Chondrocyte (in vitro differentiated cells): ENCODE measurements around the gene ALOXE3. TPM values are rescaled to one million over a fixed set of nuclear protein-coding genes. Genes with fewer than 3 reads are reported as not detected.
A peak's percentile ranks its signal among the peaks of the same experiment; 100 is the strongest.

Source experiments
- DNase-seq: peaks from one replicate; pipeline ENCODE4 v3.0.0; 2021; ENCODE audit warnings: mixed read lengths, low spot score
- H3K27ac Mint-ChIP-seq: one replicate; pipeline ENCODE4 v1.8.0; 2021; ENCODE audit warnings: mild to moderate bottlenecking, moderate library complexity, mixed read lengths; ENCODE audit not compliant: unreplicated experiment
- H3K27me3 Mint-ChIP-seq: 2 replicates; pipeline ENCODE4 v1.8.0; 2021; ENCODE audit warnings: low read depth, mixed read lengths
- H3K36me3 Mint-ChIP-seq: 2 replicates; pipeline ENCODE4 v1.8.0; 2021; ENCODE audit warnings: low read depth, mixed read lengths
- H3K4me1 Mint-ChIP-seq: 2 replicates; pipeline ENCODE4 v1.8.0; 2021; ENCODE audit warnings: low read depth, mild to moderate bottlenecking, mixed read lengths
- H3K4me3 Mint-ChIP-seq: one replicate; pipeline ENCODE4 v1.8.0; 2021; ENCODE audit warnings: mild to moderate bottlenecking, moderate library complexity, mixed read lengths; ENCODE audit not compliant: unreplicated experiment
- H3K9me3 Mint-ChIP-seq: 2 replicates; pipeline ENCODE4 v1.8.0; 2021; ENCODE audit warnings: low read depth, mixed read lengths
- total RNA-seq: library from RNA; stranded (reverse); gene quantifications from 3 replicates; pipeline ENCODE4 v1.2.1, GENCODE V29; 2021
- TF ChIP-seq, protein P1 (sequence below): fragments of 200-600 bp; sonication (generic); IDR thresholded peaks from 2 replicates; pipeline ENCODE4 v1.5.0; 2021; ENCODE audit warnings: antibody characterized with exemption, mild to moderate bottlenecking, moderate library complexity

Gene ALOXE3
- total RNA-seq, 1 donor from 2014 or later: 0.12 TPM

DNA sequence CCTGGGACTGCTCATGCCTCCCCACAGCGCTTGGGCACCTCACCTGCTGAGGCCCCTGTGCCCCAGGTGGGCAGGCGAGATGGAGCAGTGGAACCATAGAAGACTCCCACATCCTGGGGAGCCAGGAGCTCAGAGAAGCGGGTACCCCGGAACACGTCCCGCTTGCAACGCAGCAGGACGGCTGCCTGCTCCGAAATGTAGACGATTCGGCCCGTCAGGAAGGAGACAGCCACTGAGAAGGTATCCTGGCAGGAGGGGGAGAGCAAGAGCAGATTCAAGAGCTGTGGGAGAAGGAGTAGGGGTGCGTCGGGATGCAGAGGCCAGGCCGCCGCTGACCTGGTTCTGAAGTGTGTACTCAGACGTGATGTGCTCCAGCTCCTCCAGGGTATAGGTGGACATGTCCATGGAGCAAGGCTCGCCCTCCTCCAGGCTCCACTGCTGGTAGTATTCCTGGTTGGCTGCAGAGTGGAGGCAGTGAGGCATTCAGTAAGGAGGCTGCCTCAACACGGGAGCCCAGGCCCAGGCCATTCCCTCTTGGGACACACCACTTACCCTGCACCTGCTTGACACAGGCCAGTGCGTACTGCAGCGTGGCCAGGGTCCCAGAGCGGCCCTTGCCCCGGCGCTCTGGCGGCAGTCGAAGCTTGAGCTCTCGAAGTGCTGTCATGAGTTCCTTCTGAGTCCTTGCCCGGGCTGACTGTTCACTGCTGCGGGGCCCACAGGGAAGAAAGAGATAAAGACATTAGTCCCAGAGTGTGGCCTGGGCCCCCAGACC is 31.3 kb upstream of the ALOXE3 start:
- peaks cover 35% of the 10 kb centered on the region for H3K4me1 Mint-ChIP-seq
- no peaks in the 10 kb centered on the region for H3K9me3 Mint-ChIP-seq
- no peak for DNase-seq
- TF ChIP-seq, protein P1, sequence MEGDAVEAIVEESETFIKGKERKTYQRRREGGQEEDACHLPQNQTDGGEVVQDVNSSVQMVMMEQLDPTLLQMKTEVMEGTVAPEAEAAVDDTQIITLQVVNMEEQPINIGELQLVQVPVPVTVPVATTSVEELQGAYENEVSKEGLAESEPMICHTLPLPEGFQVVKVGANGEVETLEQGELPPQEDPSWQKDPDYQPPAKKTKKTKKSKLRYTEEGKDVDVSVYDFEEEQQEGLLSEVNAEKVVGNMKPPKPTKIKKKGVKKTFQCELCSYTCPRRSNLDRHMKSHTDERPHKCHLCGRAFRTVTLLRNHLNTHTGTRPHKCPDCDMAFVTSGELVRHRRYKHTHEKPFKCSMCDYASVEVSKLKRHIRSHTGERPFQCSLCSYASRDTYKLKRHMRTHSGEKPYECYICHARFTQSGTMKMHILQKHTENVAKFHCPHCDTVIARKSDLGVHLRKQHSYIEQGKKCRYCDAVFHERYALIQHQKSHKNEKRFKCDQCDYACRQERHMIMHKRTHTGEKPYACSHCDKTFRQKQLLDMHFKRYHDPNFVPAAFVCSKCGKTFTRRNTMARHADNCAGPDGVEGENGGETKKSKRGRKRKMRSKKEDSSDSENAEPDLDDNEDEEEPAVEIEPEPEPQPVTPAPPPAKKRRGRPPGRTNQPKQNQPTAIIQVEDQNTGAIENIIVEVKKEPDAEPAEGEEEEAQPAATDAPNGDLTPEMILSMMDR: no peak
- H3K27ac Mint-ChIP-seq: peak overlapping the region; percentile 22
- H3K27me3 Mint-ChIP-seq: no peaks in the 10 kb centered on the region
- H3K36me3 Mint-ChIP-seq: peaks cover 32% of the 10 kb centered on the region
- H3K4me3 Mint-ChIP-seq: peak overlapping the region; percentile 33

- peaks cover 28% of the 10 kb centered on the region for H3K4me1 Mint-ChIP-seq
- DNase-seq: no peak
- peaks cover 38% of the 10 kb centered on the region for H3K36me3 Mint-ChIP-seq
- H3K27me3 Mint-ChIP-seq: no peaks in the 10 kb centered on the region
- no peaks in the 10 kb centered on the region for H3K9me3 Mint-ChIP-seq
- TF ChIP-seq, protein P1: no peak
- peak overlapping the region; percentile 27 for H3K27ac Mint-ChIP-seq
- no peak overlapping the region for H3K4me3 Mint-ChIP-seq
These were observed 30.2 kb upstream of the ALOXE3 start for GRCh38 chr17:8148560-8148959.

DNA sequence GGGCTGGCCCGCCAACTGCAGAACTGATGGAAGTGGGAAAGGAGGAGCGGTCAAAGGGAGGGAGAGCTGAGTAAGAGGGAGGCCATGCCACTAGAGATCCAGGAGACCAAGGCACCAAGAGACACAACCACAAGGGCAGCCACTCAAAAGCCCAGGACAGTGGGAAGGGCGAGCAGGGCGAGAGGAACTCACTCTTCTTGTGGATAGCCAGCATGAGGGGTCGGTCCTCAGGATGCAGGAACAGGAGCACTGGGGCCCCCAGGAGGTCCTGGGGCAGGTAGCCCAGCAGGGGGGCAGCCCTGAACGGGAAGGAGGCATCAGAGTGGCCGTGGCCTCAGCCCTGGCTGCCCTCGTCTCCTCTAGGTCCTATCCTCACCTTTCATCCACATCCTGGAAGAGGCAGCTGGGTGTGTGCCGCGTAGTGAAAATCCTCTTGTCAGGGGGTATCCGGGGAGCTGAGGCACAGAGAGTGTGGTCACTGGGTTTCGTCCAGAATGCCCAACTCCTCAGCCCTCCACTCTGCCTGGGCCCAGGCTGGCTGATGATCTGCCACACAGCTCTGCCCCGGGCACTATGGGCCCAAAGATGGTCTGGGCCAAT is 29.6 kb upstream of the ALOXE3 start:
- Mint-ChIP-seq H3K4me1 (peaks cover 21% of the 10 kb centered on the region), H3K4me3 (no peak overlapping the region), H3K9me3 (no peaks in the 10 kb centered on the region), H3K36me3 (peaks cover 38% of the 10 kb centered on the region), H3K27ac (no peak overlapping the region), H3K27me3 (no peaks in the 10 kb centered on the region)
- no peak for DNase-seq
- TF ChIP-seq, protein P1: no peak

DNA sequence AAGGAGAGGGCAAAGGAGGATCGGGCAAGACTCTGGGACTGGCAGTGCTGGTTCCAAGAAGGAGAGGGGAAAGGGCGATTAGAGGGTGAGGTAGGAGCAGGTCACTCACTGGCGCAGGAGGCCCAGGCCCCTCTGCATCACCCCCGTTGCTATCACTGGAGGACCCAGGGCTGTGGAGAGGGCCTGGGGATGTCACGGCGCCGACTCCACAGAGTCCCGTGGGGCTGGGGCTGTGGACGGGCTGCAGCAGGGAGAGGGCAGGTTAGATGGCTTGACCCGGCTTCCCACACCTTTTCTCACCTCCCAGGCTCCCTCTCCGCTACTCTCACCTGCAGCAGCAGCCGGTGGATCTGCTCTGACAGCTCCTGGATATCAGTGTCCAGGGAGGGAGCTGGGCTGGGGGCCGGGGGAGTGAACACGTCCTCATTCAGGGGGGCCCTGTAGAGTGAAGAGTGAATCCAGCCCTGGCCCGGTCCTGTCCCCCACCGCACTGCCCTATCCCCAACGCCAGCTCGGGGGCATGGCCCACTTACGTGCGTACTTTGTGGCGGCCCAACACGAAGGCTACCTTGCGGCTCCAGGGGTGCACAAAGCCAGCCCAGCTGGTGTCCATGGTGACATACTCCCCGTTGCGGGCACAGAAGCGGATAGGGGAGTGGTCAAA is 29.0 kb upstream of the ALOXE3 start:
- H3K27me3 Mint-ChIP-seq: no peaks in the 10 kb centered on the region
- peaks cover 40% of the 10 kb centered on the region for H3K36me3 Mint-ChIP-seq
- no peak overlapping the region for H3K4me3 Mint-ChIP-seq
- H3K4me1 Mint-ChIP-seq: peaks cover 15% of the 10 kb centered on the region
- DNase-seq: peak; percentile 90
- H3K27ac Mint-ChIP-seq: no peak overlapping the region
- H3K9me3 Mint-ChIP-seq: no peaks in the 10 kb centered on the region
- TF ChIP-seq, protein P1: no peak

DNA sequence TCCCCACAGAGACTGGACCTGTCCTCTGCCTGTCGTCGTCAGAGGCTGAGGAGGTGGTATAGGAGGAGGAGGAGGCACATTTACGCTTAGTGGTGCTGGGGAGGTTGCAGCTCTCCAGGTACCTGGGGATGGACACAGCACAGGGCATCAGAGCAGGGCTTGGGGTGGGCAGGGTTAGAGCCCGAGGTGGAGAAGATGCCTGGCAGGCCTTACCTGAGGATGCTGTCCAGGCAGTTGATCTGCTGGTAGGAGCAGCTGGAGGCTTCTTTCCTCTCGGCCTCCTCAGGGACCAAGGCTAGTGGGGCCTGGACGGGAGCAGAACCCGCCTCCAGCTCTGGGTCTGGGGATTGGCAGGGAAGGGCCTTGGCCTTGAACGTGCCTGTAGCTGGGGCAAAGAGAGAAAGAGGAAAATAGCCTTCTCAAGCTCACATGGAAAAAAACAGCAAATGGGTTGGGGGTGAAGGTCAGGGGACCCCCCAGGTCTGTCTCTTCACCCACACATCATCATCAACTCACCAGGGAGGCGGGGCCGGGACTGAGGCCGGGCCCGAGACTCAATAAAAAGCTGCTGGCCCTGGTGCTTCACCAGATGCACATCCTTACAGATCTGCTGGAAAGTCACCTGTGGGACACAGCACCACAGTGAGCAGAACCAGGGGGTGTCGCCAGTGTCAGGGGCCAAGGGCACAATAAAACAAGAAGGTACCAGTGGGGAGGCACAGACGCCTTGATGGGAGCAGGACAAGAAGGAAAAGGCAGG is 28.2 kb upstream of the ALOXE3 start:
- Mint-ChIP-seq H3K27ac (peak overlapping the region; percentile 77), H3K4me1 (peaks cover 14% of the 10 kb centered on the region), H3K9me3 (no peaks in the 10 kb centered on the region), H3K27me3 (no peaks in the 10 kb centered on the region), H3K36me3 (peaks cover 45% of the 10 kb centered on the region), H3K4me3 (no peak overlapping the region)
- DNase-seq: no peak
- TF ChIP-seq, protein P1: no peak
